Measurements from ENCODE around the gene TRAF3.

TRAF3 gene, protein sequence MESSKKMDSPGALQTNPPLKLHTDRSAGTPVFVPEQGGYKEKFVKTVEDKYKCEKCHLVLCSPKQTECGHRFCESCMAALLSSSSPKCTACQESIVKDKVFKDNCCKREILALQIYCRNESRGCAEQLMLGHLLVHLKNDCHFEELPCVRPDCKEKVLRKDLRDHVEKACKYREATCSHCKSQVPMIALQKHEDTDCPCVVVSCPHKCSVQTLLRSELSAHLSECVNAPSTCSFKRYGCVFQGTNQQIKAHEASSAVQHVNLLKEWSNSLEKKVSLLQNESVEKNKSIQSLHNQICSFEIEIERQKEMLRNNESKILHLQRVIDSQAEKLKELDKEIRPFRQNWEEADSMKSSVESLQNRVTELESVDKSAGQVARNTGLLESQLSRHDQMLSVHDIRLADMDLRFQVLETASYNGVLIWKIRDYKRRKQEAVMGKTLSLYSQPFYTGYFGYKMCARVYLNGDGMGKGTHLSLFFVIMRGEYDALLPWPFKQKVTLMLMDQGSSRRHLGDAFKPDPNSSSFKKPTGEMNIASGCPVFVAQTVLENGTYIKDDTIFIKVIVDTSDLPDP

GRCh38 chr14:102776761-102777710, at the start of gene TRAF3:
Gene TRAF3 (plus strand): TSS chr14:102777449. CDS start chr14:102870202, 92,753 bp downstream.
- DNase-seq = peak; percentile 83

DNA sequence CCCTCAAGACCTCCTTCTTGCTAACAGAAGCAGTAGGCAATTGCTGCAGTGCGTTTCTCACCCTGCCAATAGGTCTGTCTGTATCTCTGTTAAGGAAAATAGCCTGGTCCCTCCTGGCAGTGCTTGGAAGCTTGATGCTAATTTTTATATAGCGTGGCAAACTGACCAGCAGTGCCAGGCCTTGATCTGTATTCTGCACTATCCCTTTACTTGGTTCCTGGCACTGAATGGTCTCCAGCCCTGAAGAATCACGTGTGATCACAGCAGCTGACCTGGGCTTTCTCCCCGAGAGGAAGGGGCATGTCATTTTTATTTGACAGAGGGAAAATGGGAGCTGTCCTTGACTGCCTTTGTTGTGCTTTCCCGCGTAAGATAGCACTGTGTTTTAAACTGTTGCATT, 48.7 kb upstream of the TRAF3 start:
- DNase-seq = no peak

- DNase-seq = no peak
Observed at GRCh38 chr14:102729268-102729667, 48.0 kb upstream of the TRAF3 start.

DNA sequence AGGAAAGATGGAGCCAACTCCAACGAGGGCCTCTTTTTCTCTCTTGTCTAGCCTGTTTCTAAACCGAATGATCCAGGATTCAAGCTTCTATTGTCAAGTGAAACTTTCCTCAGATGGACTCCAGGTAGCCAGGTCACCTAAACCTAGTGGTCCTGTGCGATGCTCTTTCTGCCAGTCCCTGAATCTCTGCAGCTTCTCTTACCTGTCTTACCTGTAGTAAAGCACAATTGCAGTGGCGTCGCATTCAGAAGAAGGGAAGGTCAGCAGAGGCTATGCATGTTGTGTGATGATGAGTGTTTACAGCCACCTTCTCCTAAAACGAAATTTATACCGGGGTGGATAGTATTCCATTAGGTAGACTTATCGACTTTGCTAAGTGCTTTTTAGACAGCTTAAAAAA, 47.4 kb upstream of the TRAF3 start:
- no peak for DNase-seq

DNA sequence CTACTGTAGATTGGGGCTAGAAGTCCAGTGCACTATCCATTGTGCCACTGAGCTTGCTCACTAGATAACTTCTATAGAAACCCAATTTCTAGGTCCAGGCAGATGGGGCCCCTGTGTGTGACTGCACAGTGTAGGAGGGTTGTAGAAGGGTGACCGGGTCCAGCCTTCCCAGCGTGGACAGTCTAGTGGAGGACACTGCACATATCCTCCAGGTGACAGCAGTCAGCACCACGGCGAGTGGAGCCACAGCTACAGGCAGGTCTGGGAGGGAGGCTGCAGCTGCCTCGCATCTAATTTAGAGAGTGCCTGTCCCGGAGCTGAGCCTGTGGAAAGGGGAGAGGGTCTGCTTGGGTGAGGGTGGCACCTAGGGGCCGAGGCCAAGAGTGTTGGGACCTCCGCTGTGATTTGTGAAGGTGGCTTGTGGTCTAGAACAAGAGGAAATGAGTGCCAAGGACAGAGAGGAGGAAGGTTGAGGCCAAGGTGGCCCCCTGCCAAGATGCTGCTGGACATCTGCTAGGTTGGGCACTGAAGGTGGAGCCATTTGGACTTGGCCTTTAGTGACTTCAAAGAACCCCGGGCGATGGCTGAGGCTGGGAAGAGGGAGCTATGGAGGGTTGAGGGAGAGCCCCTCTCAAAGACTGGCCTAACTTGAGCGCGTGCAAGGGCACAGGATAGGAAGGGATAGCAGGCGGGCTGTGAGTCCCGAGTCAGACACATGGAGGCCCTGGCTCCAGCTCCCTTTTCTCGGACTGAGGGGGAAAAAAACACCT, 46.0 kb upstream of the TRAF3 start:
- DNase-seq = no peak

DNA sequence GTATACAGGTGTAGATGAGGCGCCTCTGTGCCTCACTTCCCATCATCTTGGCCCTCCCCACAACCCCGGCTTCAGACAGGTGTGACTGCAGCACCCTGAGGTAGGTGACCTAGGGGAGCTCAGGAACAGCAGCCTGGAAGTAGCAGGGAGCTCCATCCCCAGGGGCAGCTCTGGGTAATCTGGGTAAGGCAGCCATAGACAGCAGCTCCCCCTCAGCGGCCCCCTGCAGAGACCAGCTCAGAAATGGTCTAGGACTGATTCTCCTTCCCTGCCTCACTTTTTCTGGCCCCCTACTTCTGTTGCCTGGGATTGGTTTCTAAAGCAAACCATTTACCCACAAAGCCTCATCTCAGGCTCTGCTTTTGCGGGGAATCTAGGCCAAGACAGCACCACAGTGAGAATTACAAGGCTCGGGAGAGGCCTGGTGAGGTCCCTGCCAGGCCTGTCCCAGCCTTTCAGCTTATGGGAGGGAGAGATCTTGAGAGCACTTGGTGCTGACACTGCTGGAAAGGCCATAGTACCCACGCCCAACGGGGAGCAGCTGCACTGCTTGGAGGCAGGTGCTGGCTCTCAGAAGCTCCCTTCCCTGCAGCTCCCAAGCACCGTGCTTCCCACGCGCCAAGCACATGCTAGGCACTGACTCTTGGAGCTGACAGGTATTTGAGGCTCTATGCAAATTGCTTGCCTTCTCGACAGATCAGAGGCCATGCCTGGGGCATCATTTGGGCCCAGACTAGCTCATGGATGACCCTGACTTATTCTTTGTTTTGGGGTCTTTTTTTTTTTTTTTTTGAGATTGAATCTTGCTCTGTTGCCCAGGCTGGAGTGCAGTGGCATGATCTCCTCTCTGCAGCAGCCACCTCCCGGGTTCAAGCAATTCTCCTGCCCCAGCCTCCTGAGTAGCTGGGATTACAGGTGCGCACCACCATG, 45.1 kb upstream of the TRAF3 start:
- no peak for DNase-seq

GRCh38 chr14:102732924-102733323, 44.3 kb upstream of the TRAF3 start:
- no peak for DNase-seq

DNA sequence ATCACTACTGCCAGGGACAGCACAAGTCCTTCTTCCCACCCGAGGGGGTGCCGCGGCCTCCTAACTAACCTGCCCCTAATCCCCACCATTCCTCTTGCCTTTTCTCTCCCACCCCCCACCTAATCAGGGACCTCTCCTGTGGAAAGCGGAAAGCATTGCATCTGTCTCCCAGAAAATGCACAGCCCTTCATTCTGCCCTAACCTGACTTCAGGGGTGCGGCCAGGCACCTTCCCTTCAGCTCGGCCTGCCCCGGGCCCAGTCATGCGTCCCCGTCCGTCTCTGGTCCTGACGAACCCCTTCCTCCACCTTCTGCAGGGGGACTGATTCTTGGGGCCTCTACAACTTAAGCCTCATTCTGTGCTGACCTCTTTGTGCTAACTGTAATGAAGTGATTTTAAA, 43.9 kb upstream of the TRAF3 start:
- DNase-seq = no peak

DNA sequence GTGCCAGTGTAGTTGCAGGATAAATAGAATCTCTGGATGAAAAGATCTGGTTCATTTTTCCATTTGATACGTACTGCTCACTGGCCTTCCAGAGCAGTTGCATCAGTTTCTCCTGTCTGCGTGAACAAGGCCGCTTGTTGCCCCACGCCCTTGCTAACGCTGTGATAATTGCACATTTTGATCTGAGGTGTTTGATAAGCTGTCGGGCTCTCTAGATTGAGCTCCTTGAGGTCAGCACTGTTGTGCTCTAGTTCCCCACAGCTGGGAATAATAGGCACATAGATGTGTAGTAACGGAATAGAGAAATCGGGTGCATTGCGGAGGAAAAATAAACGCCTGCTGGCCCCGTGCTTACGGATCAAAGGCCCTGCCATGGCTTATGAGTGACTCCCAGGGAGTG, 42.8 kb upstream of the TRAF3 start:
- DNase-seq = no peak

DNA sequence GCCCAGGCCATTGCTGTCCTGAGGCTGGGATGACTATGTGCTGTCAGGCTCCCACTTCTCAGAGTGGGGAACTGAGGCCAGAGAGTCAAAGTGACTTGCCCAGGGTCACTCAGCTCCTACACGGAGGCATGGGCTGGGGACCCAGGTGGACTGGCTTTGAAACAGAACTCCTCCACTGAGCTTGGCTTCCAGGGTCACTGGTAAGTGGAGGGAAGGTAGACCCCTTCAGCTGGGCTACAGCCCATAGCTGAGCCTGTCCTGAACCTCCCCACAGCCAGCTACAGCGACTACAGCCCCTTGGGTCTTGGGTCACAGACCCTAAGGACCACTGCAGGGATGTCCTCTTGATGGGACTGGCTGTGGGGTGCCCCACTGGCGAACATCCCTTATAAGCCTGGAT, 40.3 kb upstream of the TRAF3 start:
- no peak for DNase-seq

- no peak for DNase-seq
Observed at GRCh38 chr14:102737402-102738372, 39.6 kb upstream of the TRAF3 start.

DNA sequence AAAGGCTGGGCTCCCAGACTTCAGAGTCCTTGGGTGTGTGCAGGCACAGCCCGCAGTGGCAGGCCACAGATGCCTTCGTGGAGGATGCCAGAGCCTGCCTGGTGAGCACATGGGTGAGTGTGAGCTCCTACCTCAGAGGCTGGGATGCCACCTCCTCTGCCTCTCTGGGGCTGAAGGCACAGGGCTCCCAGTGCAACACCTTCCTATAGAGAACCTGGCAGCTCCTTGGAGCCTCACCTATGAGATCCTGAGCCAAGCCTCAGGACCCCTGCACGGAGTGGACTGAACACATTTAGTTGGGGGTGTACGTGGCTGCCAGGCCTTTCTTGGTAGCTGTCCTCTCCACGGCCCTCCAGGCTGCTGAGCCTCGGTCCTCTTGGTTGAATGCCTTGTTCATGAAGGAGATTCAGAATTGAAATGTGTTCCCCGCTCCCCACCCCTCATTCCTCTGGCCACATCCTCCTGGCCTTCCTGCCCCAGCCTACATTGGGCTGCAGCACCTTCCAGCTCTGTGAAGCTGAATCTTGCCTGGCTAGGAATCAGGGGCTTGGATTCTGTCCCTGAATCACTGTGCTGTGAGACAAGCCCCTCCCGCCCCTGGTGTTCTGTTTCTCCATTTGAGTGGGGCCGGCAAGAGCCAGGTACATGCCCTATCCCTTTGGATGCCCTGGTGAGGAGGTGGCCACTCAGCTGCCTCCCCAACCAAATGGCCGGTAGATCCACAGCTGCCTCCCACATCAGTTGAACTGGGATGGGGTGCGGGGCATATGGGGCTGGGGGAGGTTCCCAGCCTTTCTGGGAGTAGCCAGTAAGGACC, 38.7 kb upstream of the TRAF3 start:
- DNase-seq = no peak

GRCh38 chr14:102739190-102739469, 38.1 kb upstream of the TRAF3 start:
- DNase-seq = no peak

GRCh38 chr14:102746634-102747438, 30.4 kb upstream of the TRAF3 start:
- no peak for DNase-seq

DNA sequence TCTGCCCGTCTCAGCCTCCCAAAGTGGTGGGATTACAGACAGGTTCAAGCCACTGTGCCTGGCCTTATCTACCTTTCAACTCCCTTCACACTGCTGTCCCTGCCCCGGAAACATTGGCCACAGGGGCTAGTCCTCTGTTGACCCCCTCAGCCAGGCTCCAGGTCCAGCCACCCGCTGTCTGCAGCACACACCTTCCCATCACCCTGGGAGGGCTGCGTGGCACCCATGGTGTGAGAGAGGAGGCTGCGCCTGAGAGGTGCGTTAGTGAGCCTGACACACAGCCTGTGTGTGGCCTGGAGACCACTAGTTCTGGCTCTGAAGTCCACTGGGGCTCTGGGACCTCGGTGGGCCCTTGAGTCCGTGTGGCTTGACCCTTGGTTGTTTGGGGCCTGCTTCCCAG, 28.4 kb upstream of the TRAF3 start:
- no peak for DNase-seq

DNA sequence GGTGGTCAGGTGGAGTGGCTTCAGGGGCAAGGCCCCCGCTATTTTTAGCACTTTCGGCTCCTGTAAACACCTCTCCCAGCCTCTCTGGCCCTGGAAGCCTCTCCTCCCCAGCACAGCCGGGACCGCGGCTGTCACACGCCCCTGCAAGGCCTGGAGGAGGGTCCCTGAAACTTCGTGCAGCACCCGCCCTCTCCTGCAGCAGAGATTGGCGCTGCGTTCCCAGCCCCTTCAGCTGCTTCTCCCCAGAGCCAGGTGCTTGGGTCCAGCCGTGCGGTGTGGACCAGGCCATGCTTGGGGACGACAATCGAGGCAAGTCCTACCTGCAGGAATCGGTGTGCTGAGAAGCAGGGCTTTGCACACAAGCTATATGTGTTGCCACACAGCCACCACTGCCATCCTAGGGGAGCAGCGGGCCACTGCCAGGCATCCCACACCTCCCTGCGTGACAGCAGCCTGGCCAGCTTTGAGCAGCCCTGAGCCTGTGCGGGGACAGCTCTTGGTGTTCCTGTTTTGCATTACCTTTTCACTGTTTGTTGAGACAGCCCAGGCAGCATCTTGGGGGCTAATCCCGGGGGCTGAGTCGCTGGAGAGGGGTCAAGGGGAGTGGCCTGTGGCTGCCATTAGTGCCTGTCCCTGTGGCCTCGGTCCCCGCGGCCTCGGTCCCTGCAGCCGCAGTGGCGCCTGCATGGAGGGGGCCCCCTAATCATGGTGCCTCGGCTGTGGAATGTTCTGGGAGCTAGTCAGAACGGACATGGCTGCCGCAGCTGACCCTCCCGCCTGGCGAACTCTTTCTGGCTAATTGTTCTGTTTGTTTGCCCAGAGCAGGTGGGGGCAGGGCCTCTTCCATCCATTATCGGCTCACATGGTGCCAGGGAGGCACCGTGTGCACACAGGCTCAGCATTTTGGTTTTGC, 27.6 kb upstream of the TRAF3 start:
- peak; percentile 38 for DNase-seq

- no peak for DNase-seq
Observed at GRCh38 chr14:102750376-102750775, 26.9 kb upstream of the TRAF3 start.

DNA sequence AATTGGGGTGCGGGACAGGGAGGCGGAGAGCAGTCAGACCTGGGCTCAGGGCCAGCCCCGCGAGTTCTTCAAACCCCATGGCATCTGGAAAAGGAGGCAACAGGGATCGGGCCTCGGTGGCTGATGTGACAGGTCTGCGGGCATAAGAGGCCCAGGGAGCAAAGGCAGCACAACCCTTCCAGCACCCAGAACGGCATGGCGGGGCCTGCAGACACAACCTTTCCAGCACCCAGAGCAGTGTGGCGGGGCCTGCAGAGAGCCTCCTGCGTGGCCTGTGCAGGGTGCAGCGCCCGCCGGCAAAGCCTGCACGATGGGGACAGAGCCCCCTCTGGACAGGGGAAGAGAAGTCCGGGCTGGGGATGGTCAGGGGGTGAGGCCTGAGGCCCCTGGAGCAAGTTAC, 26.2 kb upstream of the TRAF3 start:
- DNase-seq = no peak

Data from DMS53 (cell line).